ENCODE measurements around the gene CFTR.
"Not testable (repeated sequence)": the region's sequence is repeated elsewhere in the genome, so short reads cannot be mapped to it uniquely, and the experiment has no call there.

CFTR gene

GRCh38 chr7:117502331-117502730, 22.5 kb downstream of the CFTR start:
- DNase-seq, result no peak

DNA sequence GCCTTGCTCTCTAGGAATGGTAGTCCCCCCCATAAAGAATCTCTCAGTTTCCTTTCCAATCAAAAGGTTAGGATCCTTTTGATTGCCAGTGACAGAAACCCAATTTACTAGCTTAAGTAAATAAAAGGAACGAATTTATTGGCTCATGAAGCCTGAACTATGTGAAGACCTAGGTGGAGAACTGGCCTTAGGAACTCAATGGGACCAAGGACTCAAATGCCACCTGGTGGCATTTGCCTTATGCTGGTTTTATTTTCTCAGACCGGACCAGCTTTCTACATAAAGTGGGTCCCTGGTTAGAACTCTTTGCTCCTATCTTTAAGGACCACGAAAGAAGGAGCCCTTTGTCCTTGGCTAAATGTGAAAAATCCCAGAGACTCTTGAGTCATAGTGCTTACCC, 25.4 kb downstream of the CFTR start:
- no peak for DNase-seq

DNA sequence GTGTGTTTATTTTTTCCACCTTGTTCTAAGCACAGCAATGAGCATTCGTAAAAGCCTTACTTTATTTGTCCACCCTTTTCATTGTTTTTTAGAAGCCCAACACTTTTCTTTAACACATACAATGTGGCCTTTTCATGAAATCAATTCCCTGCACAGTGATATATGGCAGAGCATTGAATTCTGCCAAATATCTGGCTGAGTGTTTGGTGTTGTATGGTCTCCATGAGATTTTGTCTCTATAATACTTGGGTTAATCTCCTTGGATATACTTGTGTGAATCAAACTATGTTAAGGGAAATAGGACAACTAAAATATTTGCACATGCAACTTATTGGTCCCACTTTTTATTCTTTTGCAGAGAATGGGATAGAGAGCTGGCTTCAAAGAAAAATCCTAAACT, 28.9 kb downstream of the CFTR start:
- DNase-seq, result no peak

- DNase-seq, result not testable (repeated sequence)
Observed at GRCh38 chr7:117517194-117517593, 37.4 kb downstream of the CFTR start.

GRCh38 chr7:117530390-117530789, 50.6 kb downstream of the CFTR start:
- no peak for DNase-seq

DNA sequence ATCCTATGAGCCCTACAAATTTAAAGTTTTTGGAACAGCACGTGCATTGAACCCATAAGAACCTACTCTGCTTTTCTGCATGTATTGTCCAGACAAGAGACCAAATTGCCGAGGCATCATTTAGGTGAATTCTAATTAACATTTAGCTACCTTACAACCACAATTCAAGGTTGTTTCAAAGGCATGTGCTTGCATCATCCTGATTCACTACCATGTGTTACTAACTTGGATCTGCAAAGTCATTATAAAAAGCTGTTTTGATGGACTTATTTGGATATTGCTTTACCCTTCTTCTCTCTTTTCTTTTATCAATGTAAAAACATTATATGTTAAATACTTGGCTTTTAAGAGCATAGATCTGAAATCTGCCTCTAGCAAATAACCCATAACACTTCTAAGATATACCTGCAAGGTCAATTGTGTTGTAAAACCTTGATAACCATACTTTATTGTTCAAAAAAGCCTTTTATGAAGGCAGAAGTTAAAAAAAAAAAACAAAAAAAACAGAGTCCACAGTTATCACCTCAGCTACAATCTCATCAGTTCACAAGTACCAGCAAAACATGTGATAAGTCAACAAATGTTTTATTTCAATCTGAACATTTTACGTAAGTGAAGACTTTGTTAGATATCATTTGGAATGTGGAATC, 51.9 kb downstream of the CFTR start:
- no peak for DNase-seq

GRCh38 chr7:117538053-117538452, 58.2 kb downstream of the CFTR start:
- no peak for DNase-seq

GRCh38 chr7:117544061-117544460, 64.2 kb downstream of the CFTR start:
- DNase-seq, result no peak

DNA sequence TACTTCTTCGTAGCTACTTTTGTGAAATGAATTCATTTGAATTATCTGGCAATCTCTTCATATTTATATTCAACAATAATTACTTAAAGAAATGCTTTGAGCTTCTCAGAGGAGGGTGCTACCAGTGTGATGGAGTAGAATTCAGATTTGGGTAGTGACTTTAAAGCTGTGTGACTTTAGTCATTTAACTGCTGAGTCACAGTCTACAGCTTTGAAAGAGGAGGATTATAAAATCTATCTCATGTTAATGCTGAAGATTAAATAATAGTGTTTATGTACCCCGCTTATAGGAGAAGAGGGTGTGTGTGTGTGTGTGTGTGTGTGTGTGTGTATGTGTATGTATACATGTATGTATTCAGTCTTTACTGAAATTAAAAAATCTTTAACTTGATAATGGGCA, 68.2 kb downstream of the CFTR start:
- DNase-seq, result no peak

DNA sequence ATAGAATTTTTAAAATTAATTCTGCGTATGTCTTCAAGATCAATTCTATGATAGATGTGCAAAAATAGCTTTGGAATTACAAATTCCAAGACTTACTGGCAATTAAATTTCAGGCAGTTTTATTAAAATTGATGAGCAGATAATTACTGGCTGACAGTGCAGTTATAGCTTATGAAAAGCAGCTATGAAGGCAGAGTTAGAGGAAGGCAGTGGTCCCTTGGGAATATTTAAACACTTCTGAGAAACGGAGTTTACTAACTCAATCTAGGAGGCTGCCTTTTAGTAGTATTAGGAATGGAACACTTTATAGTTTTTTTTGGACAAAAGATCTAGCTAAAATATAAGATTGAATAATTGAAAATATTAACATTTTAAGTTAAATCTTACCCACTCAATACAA, 70.8 kb downstream of the CFTR start:
- no peak for DNase-seq

DNA sequence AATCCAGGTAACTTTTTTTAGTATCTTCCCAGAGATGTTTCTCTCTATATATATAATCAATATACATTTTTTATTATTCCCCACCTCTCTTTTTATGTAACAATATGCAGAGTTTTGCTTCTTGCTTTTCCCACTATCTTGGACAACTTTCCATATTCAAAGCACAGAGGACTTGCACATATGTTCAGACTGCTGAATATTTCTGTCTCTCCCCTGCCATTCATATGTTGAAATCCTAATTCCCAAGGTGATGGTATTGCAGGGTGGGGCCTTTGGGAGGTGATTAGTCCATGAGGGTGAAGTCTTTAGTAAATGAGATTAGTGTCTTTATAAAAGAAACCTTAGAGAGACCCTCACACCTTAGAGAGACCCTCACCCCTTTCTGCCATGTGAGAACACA, 72.8 kb downstream of the CFTR start:
- no peak for DNase-seq

GRCh38 chr7:117555260-117555659, 75.4 kb downstream of the CFTR start:
- no peak for DNase-seq

GRCh38 chr7:117559391-117559790, 79.6 kb downstream of the CFTR start:
- DNase-seq, result no peak

DNA sequence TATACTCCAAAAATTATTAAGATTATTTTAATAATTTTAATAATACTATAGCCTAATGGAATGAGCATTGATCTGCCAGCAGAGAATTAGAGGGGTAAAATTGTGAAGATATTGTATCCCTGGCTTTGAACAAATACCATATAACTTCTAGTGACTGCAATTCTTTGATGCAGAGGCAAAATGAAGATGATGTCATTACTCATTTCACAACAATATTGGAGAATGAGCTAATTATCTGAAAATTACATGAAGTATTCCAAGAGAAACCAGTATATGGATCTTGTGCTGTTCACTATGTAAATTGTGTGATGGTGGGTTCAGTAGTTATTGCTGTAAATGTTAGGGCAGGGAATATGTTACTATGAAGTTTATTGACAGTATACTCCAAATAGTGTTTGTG, 80.2 kb downstream of the CFTR start:
- DNase-seq, result no peak

DNA sequence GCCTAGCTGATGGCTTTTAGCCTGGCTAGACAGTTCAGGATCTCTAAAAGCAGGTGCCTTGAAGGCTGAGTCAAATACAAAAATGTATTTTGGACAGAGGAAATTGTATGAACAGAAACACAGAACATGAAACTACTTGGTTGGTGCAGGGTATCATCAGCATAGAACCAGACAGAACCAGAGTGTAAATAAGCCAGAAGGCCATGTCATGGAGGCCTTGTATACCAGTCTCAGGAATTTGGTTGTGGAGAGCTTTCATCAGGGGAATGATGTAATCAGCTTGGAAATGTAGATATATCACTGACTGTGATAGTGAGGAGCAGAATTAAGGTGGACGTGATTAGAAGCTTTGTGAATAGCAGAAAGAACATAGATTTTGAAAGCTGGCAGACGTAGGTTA, 82.9 kb downstream of the CFTR start:
- no peak for DNase-seq

- no peak for DNase-seq
Observed at GRCh38 chr7:117564080-117564479, 84.3 kb downstream of the CFTR start.

DNA sequence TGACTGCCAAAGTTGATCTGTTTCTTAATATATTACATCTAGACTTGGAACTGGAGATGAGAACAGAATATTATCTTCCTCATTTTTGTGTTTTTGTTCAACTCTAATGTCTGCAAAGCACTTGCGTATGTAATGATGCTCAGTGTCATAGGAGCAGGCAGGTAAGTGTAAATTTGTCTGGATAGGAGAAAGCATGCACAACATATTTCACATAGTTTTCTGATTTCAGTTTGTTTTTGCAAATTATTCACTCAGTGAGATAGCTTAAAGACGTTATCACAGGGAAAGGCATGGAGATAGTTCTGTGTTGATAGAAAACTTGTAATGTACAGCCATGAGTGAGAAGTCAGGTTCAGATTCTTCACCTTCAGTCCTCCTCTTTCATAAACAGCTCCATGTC, 84.8 kb downstream of the CFTR start:
- no peak for DNase-seq

DNA sequence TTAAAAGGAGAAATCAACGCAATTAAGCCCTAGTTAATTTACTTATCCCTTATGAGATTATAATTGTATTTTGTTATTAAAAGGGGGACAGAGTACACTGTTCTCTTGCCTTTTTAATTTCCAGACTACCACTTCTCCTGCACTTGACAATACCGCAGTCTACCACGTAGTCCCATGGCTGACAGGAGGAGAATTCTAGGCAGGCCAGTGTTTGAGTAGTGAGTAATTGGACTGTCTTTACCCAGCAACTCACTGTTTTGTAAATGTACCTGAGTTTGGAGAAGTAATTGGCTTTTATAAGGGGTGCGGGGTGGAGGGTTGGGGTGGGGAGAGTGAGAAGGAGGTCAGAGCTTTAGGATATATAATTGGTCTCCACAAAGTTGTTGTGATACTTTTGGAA, 85.4 kb downstream of the CFTR start:
- no peak for DNase-seq

DNA sequence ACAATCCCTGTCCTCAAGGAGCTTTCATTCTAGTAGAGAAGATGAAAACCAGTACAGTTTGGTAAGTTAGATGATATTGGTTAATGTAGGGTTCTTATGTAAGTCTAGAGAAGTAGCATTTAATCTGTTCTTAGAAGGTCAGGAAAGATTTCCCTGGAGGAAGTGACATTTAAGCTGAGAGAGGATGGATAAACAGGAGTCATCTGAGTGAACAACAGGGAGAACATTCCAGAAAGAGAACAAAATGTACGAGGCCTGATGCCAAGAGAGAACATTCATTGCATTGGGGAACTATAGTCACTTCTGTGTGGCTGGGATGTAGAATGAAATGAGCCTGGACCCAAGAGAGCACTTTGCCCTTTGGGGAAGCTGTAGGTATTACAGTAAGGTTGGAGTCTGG, 88.0 kb downstream of the CFTR start:
- no peak for DNase-seq

DNA sequence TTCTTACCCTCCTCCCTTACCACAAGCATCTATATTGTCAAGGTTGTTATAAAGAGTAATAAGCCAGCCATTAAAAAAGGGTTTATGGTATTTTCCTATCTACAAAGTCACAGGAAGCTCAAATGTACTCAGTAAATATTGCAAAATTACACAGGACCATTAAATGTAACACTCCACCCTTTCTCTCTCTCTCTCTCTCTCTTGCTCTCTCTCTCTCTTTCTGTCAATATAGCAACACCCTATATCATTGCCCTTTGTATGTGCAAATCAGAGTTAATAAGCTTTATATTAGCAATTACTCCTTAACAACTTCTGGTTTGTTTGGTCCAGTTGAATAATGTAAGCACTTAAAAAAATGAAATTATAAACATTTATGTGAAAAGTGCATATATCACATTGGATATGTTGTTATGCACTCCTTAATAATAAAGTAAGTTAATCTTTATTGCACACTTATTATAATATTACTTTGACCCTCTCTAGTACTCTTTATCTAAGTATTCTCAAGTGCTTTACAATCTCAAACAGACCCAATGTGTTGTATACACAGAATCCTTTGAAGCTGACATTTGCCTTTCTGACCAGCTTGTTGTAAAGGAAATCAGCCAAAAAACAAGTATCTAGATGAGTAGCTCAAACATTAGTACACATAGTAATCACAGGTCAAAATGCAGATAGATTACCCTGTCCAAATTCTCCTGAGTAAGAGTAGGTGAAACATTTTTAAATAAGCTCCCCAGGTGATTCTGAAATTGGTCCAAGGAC, 93.2 kb downstream of the CFTR start:
- no peak for DNase-seq

DNA sequence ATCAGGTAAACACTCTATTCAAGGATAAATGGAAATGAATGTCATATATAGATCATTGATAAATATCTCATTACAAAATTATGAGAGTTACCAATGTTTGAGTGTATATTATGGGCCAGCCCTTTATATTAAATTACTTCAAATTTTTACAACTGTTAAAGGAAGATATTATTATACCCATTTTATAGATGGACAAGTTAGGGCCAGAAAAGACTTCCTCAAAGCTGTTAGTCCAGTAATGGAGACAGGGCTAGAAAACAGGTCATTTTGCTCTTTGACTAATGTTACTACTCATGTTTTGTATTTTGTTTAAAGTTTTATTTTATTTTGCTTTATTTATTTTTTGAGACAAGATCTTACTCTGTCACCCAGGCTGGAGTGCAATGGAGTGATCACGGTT, 101.6 kb downstream of the CFTR start:
- no peak for DNase-seq

GRCh38 chr7:117582219-117582704, 102.4 kb downstream of the CFTR start:
- no peak for DNase-seq

- no peak for DNase-seq
Observed at GRCh38 chr7:117587931-117588330, 108.1 kb downstream of the CFTR start.

DNA sequence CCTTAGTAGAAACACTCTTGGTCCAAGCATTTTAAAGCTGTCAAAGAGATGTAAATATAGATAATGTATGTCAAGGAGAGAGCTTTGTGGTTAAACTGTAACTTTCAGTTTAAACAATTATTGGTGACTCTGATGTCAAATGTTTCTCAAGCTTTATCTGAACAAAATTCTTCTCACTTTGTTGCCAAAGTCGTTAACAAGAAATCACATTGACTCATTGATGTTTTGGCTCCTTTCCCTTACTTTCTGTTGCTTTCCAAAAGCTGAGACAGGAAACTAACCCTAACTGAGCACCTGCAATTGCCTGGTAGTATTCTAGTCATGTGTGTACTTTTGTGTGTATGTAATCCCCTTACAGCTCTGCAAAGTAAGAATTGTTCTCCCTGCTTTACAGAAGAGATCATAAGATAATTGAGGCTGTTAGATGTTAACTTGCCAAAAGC, 108.5 kb downstream of the CFTR start:
- DNase-seq, result no peak

GRCh38 chr7:117590191-117590590, 110.4 kb downstream of the CFTR start:
- DNase-seq, result no peak
